PC-3 (cell line): ENCODE measurements around the gene HCLS1. TPM values are rescaled to one million over a fixed set of nuclear protein-coding genes. Genes with fewer than 3 reads are reported as not detected.

Experiments used
- ATAC-seq: fragments of 200-7000 bp; cut with Tn5 transposase; 2 replicates; pipeline ENCODE4 v1.9.1; 2020; ENCODE audit warnings: mild to moderate bottlenecking, moderate library complexity
- BruUV-seq: library from RNA; stranded (reverse); fragments of 400-500 nt; replicated peaks from 2 replicates; lab custom pipeline; 2021; lab: Mats Ljungman, UMichigan
- CTCF ChIA-PET: fragments of 300-600 bp; sonication (Branson Sonifier 250); formaldehyde crosslinking; loops from one replicate; lab custom pipeline; 2022; ENCODE audit warnings: antibody characterized with exemption; lab: Charles Lee
- POLR2A ChIA-PET: fragments of 300-600 bp; sonication (Branson Sonifier 250); formaldehyde crosslinking; loops from one replicate; lab custom pipeline; 2022; ENCODE audit warnings: antibody characterized with exemption; ENCODE audit not compliant: unreplicated experiment; lab: Charles Lee
- DNase-seq: peaks from one replicate; pipeline ENCODE4 v3.0.0-alpha.2; 2015
- H2AFZ ChIP-seq: fragments of 300-600 bp; sonication (generic); 2 replicates; pipeline ENCODE4 v1.6.0; 2016; ENCODE audit warnings: antibody characterized with exemption, low read length
- H3F3A ChIP-seq: fragments of 300-600 bp; sonication (generic); one replicate; pipeline ENCODE4 v1.6.0; 2017; ENCODE audit warnings: antibody characterized with exemption, low read length, control low read depth, mild to moderate bottlenecking; ENCODE audit not compliant: unreplicated experiment
- H3K27ac ChIP-seq: fragments of 300-600 bp; sonication (generic); 2 replicates; pipeline ENCODE4 v1.5.1; 2016; ENCODE audit warnings: mild to moderate bottlenecking, low read length
- H3K27me3 ChIP-seq: fragments of 300-600 bp; sonication (generic); 2 replicates; pipeline ENCODE4 v1.6.1; 2016; ENCODE audit warnings: low read length, mixed read lengths
- H3K36me3 ChIP-seq: fragments of 300-600 bp; sonication (generic); 2 replicates; pipeline ENCODE4 v1.6.1; 2016; ENCODE audit warnings: low read depth, mixed run types, low read length, mixed read lengths
- H3K4me1 ChIP-seq: fragments of 300-600 bp; sonication (generic); 2 replicates; pipeline ENCODE4 v1.5.1; 2016; ENCODE audit warnings: low read length; ENCODE audit not compliant: insufficient read depth
- H3K4me2 ChIP-seq: fragments of 300-600 bp; sonication (generic); 2 replicates; pipeline ENCODE4 v1.6.0; 2016; ENCODE audit warnings: low read length
- H3K4me3 ChIP-seq: fragments of 300-600 bp; sonication (generic); 2 replicates; pipeline ENCODE4 v1.5.1; 2016; ENCODE audit warnings: mild to moderate bottlenecking, low read length, mixed read lengths
- H3K79me2 ChIP-seq: fragments of 300-600 bp; sonication (generic); 2 replicates; pipeline ENCODE4 v1.6.1; 2017; ENCODE audit warnings: low read length, mixed read lengths
- H3K9ac ChIP-seq: fragments of 300-600 bp; sonication (generic); 2 replicates; pipeline ENCODE4 v1.6.0; 2016; ENCODE audit warnings: mild to moderate bottlenecking, low read length
- H3K9me2 ChIP-seq: fragments of 300-600 bp; sonication (generic); replicated peaks from 2 replicates; pipeline ENCODE4 v1.6.1; 2016; ENCODE audit warnings: mixed run types, low read length, mixed read lengths
- H3K9me3 ChIP-seq: fragments of 300-600 bp; sonication (generic); 2 replicates; pipeline ENCODE4 v1.6.1; 2016; ENCODE audit warnings: low read length, mixed read lengths
- H4K20me1 ChIP-seq: fragments of 300-600 bp; sonication (generic); 2 replicates; pipeline ENCODE4 v1.6.1; 2016; ENCODE audit warnings: low read length, mixed read lengths
- EZH2 ChIP-seq: fragments of 300-600 bp; sonication (generic); IDR thresholded peaks from one replicate; pipeline ENCODE4 v1.6.1; 2017; ENCODE audit warnings: antibody characterized with exemption, mild to moderate bottlenecking, low read length; ENCODE audit not compliant: unreplicated experiment
- EZH2phosphoT487 ChIP-seq: fragments of 300-600 bp; sonication (generic); IDR thresholded peaks from 2 replicates; pipeline ENCODE4 v1.6.1; 2018; ENCODE audit warnings: mild to moderate bottlenecking, antibody characterized with exemption, low read length, borderline replicate concordance
- intact Hi-C: fragments of 100-400 bp; cut with micrococcal nuclease; formaldehyde crosslinking; loops from 2 replicates; pipeline ENCODE4 v1.9.0; 2023
- total RNA-seq: library from RNA; depleted of rRNA; stranded (reverse); fragments of >200 nt; gene quantifications from 2 replicates; pipeline ENCODE4 v1.2.3, GENCODE V29; 2014
- TF ChIP-seq, protein P1 (sequence below): fragments of 300-600 bp; sonication (generic); conservative IDR thresholded peaks from 2 replicates; pipeline ENCODE4 v1.5.1; 2017; ENCODE audit warnings: antibody characterized with exemption, low read depth, mild to moderate bottlenecking, low read length

The HCLS1 gene
- total RNA-seq, 1 experiment from 2014 or later: 5.8 TPM

DNA sequence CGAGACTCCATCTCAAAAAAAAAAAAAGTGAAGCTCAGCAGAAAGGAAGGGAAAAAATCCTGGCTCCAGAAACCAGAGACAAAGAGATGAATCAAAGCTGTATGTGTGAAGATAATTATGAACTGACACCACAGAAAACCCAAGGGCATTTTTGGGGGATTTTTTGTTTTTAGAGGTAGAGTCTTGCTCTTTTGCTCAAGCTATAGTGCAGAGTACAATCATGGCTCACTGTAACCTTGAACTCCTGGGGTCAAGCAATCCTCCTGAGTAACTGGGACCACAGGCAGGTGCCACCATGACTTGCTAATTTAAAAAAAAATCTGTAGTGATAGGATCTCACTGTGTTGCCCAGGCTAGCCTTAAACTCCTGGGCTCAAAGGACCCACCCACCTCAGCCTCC lies 22.8 kb downstream of the HCLS1 start:
- CTCF ChIA-PET: no interaction called here
- H3F3A ChIP-seq: no peaks in the 10 kb centered on the region
- no TSS peak for BruUV-seq
- H3K27me3 ChIP-seq: no peaks in the 10 kb centered on the region
- DNase-seq (no peak), ATAC-seq (no peak)
- no peaks in the 10 kb centered on the region for H3K9me3 ChIP-seq
- H3K4me1 ChIP-seq: no peaks in the 10 kb centered on the region
- intact Hi-C loops: no loop called here
- POLR2A ChIA-PET: no interaction called here
- H3K4me3 ChIP-seq: no peak overlapping the region
- H3K36me3 ChIP-seq: no peaks in the 10 kb centered on the region
- no peaks in the 10 kb centered on the region for H3K9me2 ChIP-seq
- H2AFZ ChIP-seq: no peak overlapping the region
- TF ChIP-seq EZH2phosphoT487 (no peak), EZH2 (no peak)
- TF ChIP-seq, protein P1, sequence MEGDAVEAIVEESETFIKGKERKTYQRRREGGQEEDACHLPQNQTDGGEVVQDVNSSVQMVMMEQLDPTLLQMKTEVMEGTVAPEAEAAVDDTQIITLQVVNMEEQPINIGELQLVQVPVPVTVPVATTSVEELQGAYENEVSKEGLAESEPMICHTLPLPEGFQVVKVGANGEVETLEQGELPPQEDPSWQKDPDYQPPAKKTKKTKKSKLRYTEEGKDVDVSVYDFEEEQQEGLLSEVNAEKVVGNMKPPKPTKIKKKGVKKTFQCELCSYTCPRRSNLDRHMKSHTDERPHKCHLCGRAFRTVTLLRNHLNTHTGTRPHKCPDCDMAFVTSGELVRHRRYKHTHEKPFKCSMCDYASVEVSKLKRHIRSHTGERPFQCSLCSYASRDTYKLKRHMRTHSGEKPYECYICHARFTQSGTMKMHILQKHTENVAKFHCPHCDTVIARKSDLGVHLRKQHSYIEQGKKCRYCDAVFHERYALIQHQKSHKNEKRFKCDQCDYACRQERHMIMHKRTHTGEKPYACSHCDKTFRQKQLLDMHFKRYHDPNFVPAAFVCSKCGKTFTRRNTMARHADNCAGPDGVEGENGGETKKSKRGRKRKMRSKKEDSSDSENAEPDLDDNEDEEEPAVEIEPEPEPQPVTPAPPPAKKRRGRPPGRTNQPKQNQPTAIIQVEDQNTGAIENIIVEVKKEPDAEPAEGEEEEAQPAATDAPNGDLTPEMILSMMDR: no peak
- H3K4me2 ChIP-seq: no peak overlapping the region
- no peak overlapping the region for H3K9ac ChIP-seq
- H3K27ac ChIP-seq: no peak overlapping the region
- H4K20me1 ChIP-seq: no peaks in the 10 kb centered on the region
- no peaks in the 10 kb centered on the region for H3K79me2 ChIP-seq

DNA sequence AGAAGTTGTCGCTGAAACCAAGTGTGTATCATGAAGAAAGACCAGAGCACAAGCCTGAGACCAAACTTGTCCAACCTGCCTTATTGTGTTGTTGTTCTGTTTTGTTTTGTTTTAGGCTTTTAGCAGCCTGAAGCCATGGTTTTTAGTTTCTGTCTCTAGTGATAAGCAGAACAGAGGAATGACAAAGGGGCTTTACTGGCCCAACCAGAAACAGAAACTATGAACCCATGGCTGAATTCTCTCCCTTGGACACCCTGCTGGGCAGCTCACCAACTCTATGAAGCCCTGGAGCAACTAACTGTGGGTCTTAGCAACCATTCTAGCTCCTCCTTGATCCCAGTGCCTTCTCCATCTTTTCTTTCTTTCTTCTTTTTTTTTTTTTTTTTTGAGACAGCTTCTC lies 30.3 kb downstream of the HCLS1 start:
- H2AFZ ChIP-seq: no peak overlapping the region
- no TSS peak for BruUV-seq
- H3K36me3 ChIP-seq: no peaks in the 10 kb centered on the region
- no peaks in the 10 kb centered on the region for H3K79me2 ChIP-seq
- DNase-seq (no peak), ATAC-seq (no peak)
- no peaks in the 10 kb centered on the region for H3K9me3 ChIP-seq
- H3K4me3 ChIP-seq: no peak overlapping the region
- H3K4me2 ChIP-seq: no peak overlapping the region
- H3K27ac ChIP-seq: no peak overlapping the region
- no peak overlapping the region for H3K9ac ChIP-seq
- ChIA-PET CTCF (no interaction called here), POLR2A (no interaction called here)
- intact Hi-C loops: no loop called here
- H3K4me1 ChIP-seq: no peaks in the 10 kb centered on the region
- H3K9me2 ChIP-seq: no peaks in the 10 kb centered on the region
- TF ChIP-seq, protein P1: no peak
- TF ChIP-seq EZH2phosphoT487 (no peak), EZH2 (no peak)
- H3F3A ChIP-seq: no peaks in the 10 kb centered on the region
- no peaks in the 10 kb centered on the region for H4K20me1 ChIP-seq
- H3K27me3 ChIP-seq: no peaks in the 10 kb centered on the region

DNA sequence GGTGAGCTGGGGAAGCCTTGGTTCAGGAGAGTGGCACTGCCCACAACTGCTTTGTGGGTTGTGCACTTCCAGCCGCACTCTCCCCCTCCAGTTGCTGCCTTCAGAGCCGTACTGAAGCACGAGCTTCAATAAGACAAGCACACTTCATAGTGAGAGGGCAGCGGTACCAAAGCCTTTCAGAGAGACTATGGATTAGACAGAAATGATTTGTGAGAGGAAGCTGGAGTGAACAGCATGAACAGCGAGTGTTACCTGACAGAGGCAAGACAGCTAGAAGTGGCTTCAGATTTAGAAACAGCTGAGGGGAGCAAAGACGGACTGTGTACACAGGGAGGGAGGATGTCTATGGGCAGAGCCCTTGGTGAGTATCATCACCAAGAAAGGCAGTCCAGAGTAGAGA lies 31.1 kb downstream of the HCLS1 start:
- TF ChIP-seq EZH2phosphoT487 (no peak), EZH2 (no peak)
- TF ChIP-seq, protein P1: no peak
- Histone ChIP-seq H3K4me3 (no peak overlapping the region), H3F3A (no peaks in the 10 kb centered on the region), H3K9me2 (no peaks in the 10 kb centered on the region), H3K9me3 (no peaks in the 10 kb centered on the region), H3K36me3 (no peaks in the 10 kb centered on the region), H3K27me3 (no peaks in the 10 kb centered on the region), H4K20me1 (no peaks in the 10 kb centered on the region), H3K9ac (no peak overlapping the region), H3K4me1 (no peaks in the 10 kb centered on the region), H3K27ac (no peak overlapping the region), H3K4me2 (no peak overlapping the region), H2AFZ (no peak overlapping the region), H3K79me2 (no peaks in the 10 kb centered on the region)
- ChIA-PET POLR2A (no interaction called here), CTCF (no interaction called here)
- no TSS peak for BruUV-seq
- ATAC-seq (no peak), DNase-seq (no peak)
- intact Hi-C loops: no loop called here
